HepG2 (cell line): Measurements from ENCODE around the gene RP2. TPM values are rescaled to one million over a fixed set of nuclear protein-coding genes. Genes with fewer than 3 reads are reported as not detected.

Experiments used
- CHD2 ChIP-seq: IDR thresholded peaks from 2 replicates; pipeline ENCODE4 v1.6.1; 2011; ENCODE audit warnings: low read depth, low read length, improper control_type of control experiment
- DNMT1 ChIP-seq: sonication (generic); formaldehyde crosslinking; IDR thresholded peaks from 2 replicates; pipeline ENCODE4 v1.5.1; 2020; ENCODE audit warnings: mild to moderate bottlenecking, missing genetic modification reagents
- HES4 ChIP-seq: sonication (generic); formaldehyde crosslinking; IDR thresholded peaks from 2 replicates; pipeline ENCODE4 v1.9.0; 2021; ENCODE audit warnings: mild to moderate bottlenecking, missing genetic modification reagents, borderline replicate concordance
- MATR3 ChIP-seq: sonication (generic); formaldehyde crosslinking; IDR thresholded peaks from 2 replicates; pipeline ENCODE4 v1.4.0; 2020; ENCODE audit warnings: missing genetic modification reagents
- MED1 ChIP-seq: sonication (generic); formaldehyde crosslinking; IDR thresholded peaks from 2 replicates; pipeline ENCODE4 v1.4.0; 2020; ENCODE audit warnings: missing genetic modification reagents
- RARA ChIP-seq: IDR thresholded peaks from 2 replicates; pipeline ENCODE4 v1.6.1; 2016; ENCODE audit warnings: missing genetic modification reagents, missing compliant biosample characterization
- SIX4 ChIP-seq: sonication (generic); formaldehyde crosslinking; IDR thresholded peaks from 2 replicates; pipeline ENCODE4 v1.4.0; 2020; ENCODE audit warnings: missing genetic modification reagents
- SP5 ChIP-seq: IDR thresholded peaks from 2 replicates; pipeline ENCODE4 v1.6.1; 2016; ENCODE audit warnings: low read depth, borderline replicate concordance
- TOE1 ChIP-seq: sonication (generic); formaldehyde crosslinking; IDR thresholded peaks from 2 replicates; pipeline ENCODE4 v1.4.0; 2020; ENCODE audit warnings: mild to moderate bottlenecking, missing genetic modification reagents
- ZEB1 ChIP-seq: IDR thresholded peaks from 2 replicates; pipeline ENCODE4 v1.6.1; 2012; ENCODE audit warnings: mild to moderate bottlenecking, low read depth, inconsistent platforms; ENCODE audit not compliant: insufficient replicate concordance
- ZNF558 ChIP-seq: sonication (generic); formaldehyde crosslinking; IDR thresholded peaks from 2 replicates; pipeline ENCODE4 v1.9.0; 2022; ENCODE audit warnings: mild to moderate bottlenecking, missing genetic modification reagents, borderline replicate concordance
- ZNF598 ChIP-seq: sonication (generic); formaldehyde crosslinking; IDR thresholded peaks from 2 replicates; pipeline ENCODE4 v1.5.1; 2020; ENCODE audit warnings: mild to moderate bottlenecking, missing genetic modification reagents, borderline replicate concordance
- ZNF619 ChIP-seq: sonication (generic); formaldehyde crosslinking; IDR thresholded peaks from 2 replicates; pipeline ENCODE4 v1.4.0; 2020; ENCODE audit warnings: mild to moderate bottlenecking, missing genetic modification reagents
- ZNF678 ChIP-seq: sonication (generic); formaldehyde crosslinking; IDR thresholded peaks from 2 replicates; pipeline ENCODE4 v1.4.0; 2020; ENCODE audit warnings: mild to moderate bottlenecking, missing genetic modification reagents
- ZNF720 ChIP-seq: sonication (generic); formaldehyde crosslinking; IDR thresholded peaks from 2 replicates; pipeline ENCODE4 v1.4.0; 2020; ENCODE audit warnings: missing genetic modification reagents
- ZNF781 ChIP-seq: sonication (generic); formaldehyde crosslinking; IDR thresholded peaks from 2 replicates; pipeline ENCODE4 v1.5.1; 2020; ENCODE audit warnings: borderline replicate concordance, mild to moderate bottlenecking, missing genetic modification reagents; ENCODE audit errors: not compliant biosample characterization
- polyA plus RNA-seq, 8 experiments: library from polyadenylated mRNA; depleted of rRNA in 3 of 8; stranded (reverse) in 7 of 8; unstranded in 1 of 8; fragments of >200 nt; fragmentation: Illumina TruSeq in 4 of 8; extraction: Trizol in 4 of 8; gene quantifications; 2 replicates each; pipeline versions ENCODE4 v1.2.1 to v1.2.3, GENCODE V29; 2011 to 2016; ENCODE audit warnings: low read depth in 4 of 8, missing spikeins in 1 of 8, mixed read lengths in 1 of 8; ENCODE audit not compliant: insufficient read depth in 1 of 8
- total RNA-seq, 5 experiments: library from RNA; depleted of rRNA; stranded (reverse); fragments of >200 nt; fragmentation: Illumina TruSeq; extraction: Trizol; gene quantifications; 2 replicates each; pipeline ENCODE4 v1.2.3, GENCODE V29; 2016; ENCODE audit warnings: low read depth in 1 of 5
- TF ChIP-seq, protein P1 (sequence below): sonication (generic); formaldehyde crosslinking; IDR thresholded peaks from 2 replicates; pipeline ENCODE4 v1.5.1; 2020; ENCODE audit warnings: missing genetic modification reagents, mild to moderate bottlenecking, borderline replicate concordance
- TF ChIP-seq, protein P2 (sequence below): sonication (generic); formaldehyde crosslinking; IDR thresholded peaks from 2 replicates; pipeline ENCODE4 v1.5.0; 2020; ENCODE audit warnings: mild to moderate bottlenecking, missing genetic modification reagents
- TF ChIP-seq, protein P3 (sequence below): sonication (generic); formaldehyde crosslinking; IDR thresholded peaks from 2 replicates; pipeline ENCODE4 v1.5.1; 2020; ENCODE audit warnings: mild to moderate bottlenecking, moderate library complexity, missing genetic modification reagents
- TF ChIP-seq, protein P4 (sequence below): sonication (generic); formaldehyde crosslinking; IDR thresholded peaks from 2 replicates; pipeline ENCODE4 v1.4.0; 2020; ENCODE audit warnings: missing genetic modification reagents, borderline replicate concordance
- TF ChIP-seq, protein P5 (sequence below): IDR thresholded peaks from 2 replicates; pipeline ENCODE4 v1.6.1; 2016; ENCODE audit warnings: low read depth

RP2 gene
- total and polyA plus RNA-seq, 2 of the 13 experiments (the other 11 are each of a cell fraction or from before 2014, with no cell fraction given), result 5.0 to 9.9 TPM

DNA sequence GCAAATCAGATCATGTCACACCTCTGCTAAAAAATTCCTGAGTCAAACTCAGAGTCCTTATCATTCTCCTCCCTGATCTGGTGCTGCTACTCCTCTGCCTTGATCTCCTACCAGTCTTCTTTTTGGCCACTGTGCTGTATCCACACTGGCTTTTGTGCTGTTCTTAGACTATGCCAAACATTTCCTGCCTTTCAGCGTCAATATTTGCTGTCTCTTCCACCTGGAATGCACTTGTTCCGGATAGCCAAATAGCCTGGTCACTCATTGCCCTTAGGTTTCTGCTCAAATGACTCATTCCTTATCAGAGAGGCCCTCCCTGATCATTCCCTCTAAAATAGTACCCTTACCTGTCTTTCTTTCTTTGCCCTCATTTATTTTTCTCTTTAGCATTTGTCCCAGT is 24.4 kb upstream of the RP2 start (continued):
- TF ChIP-seq ZEB1 (no peak), RARA (CRISPR knock-in tag) (peak; percentile 67), TOE1 (CRISPR knock-in tag) (no peak), ZNF678 (CRISPR knock-in tag) (no peak), ZNF781 (CRISPR knock-in tag) (no peak), HES4 (CRISPR knock-in tag) (no peak), SP5 (CRISPR knock-in tag) (peak; percentile 40; the same call in 1 of the 2 replicates), ZNF720 (CRISPR knock-in tag) (no peak), ZNF558 (CRISPR knock-in tag) (no peak), MED1 (CRISPR knock-in tag) (peak; percentile 61), SIX4 (CRISPR knock-in tag) (no peak), ZNF619 (CRISPR knock-in tag) (no peak), DNMT1 (CRISPR knock-in tag) (no peak), ZNF598 (CRISPR knock-in tag) (no peak), CHD2 (no peak), MATR3 (no peak)
- TF ChIP-seq, protein P1, sequence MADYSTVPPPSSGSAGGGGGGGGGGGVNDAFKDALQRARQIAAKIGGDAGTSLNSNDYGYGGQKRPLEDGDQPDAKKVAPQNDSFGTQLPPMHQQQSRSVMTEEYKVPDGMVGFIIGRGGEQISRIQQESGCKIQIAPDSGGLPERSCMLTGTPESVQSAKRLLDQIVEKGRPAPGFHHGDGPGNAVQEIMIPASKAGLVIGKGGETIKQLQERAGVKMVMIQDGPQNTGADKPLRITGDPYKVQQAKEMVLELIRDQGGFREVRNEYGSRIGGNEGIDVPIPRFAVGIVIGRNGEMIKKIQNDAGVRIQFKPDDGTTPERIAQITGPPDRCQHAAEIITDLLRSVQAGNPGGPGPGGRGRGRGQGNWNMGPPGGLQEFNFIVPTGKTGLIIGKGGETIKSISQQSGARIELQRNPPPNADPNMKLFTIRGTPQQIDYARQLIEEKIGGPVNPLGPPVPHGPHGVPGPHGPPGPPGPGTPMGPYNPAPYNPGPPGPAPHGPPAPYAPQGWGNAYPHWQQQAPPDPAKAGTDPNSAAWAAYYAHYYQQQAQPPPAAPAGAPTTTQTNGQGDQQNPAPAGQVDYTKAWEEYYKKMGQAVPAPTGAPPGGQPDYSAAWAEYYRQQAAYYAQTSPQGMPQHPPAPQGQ (CRISPR knock-in tag), result no peak
- TF ChIP-seq, protein P2, sequence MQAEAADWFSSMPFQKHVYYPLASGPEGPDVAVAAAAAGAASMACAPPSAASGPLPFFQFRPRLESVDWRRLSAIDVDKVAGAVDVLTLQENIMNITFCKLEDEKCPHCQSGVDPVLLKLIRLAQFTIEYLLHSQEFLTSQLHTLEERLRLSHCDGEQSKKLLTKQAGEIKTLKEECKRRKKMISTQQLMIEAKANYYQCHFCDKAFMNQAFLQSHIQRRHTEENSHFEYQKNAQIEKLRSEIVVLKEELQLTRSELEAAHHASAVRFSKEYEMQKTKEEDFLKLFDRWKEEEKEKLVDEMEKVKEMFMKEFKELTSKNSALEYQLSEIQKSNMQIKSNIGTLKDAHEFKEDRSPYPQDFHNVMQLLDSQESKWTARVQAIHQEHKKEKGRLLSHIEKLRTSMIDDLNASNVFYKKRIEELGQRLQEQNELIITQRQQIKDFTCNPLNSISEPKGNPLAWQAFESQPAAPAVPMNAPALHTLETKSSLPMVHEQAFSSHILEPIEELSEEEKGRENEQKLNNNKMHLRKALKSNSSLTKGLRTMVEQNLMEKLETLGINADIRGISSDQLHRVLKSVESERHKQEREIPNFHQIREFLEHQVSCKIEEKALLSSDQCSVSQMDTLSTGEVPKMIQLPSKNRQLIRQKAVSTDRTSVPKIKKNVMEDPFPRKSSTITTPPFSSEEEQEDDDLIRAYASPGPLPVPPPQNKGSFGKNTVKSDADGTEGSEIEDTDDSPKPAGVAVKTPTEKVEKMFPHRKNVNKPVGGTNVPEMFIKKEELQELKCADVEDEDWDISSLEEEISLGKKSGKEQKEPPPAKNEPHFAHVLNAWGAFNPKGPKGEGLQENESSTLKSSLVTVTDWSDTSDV, result no peak
- TF ChIP-seq, protein P3, sequence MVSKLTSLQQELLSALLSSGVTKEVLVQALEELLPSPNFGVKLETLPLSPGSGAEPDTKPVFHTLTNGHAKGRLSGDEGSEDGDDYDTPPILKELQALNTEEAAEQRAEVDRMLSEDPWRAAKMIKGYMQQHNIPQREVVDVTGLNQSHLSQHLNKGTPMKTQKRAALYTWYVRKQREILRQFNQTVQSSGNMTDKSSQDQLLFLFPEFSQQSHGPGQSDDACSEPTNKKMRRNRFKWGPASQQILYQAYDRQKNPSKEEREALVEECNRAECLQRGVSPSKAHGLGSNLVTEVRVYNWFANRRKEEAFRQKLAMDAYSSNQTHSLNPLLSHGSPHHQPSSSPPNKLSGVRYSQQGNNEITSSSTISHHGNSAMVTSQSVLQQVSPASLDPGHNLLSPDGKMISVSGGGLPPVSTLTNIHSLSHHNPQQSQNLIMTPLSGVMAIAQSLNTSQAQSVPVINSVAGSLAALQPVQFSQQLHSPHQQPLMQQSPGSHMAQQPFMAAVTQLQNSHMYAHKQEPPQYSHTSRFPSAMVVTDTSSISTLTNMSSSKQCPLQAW (CRISPR knock-in tag), result peak; percentile 51; the same call in 1 of the 2 replicates
- TF ChIP-seq, protein P4, sequence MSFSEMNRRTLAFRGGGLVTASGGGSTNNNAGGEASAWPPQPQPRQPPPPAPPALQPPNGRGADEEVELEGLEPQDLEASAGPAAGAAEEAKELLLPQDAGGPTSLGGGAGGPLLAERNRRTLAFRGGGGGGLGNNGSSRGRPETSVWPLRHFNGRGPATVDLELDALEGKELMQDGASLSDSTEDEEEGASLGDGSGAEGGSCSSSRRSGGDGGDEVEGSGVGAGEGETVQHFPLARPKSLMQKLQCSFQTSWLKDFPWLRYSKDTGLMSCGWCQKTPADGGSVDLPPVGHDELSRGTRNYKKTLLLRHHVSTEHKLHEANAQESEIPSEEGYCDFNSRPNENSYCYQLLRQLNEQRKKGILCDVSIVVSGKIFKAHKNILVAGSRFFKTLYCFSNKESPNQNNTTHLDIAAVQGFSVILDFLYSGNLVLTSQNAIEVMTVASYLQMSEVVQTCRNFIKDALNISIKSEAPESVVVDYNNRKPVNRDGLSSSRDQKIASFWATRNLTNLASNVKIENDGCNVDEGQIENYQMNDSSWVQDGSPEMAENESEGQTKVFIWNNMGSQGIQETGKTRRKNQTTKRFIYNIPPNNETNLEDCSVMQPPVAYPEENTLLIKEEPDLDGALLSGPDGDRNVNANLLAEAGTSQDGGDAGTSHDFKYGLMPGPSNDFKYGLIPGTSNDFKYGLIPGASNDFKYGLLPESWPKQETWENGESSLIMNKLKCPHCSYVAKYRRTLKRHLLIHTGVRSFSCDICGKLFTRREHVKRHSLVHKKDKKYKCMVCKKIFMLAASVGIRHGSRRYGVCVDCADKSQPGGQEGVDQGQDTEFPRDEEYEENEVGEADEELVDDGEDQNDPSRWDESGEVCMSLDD (CRISPR knock-in tag), result no peak
- TF ChIP-seq, protein P5, sequence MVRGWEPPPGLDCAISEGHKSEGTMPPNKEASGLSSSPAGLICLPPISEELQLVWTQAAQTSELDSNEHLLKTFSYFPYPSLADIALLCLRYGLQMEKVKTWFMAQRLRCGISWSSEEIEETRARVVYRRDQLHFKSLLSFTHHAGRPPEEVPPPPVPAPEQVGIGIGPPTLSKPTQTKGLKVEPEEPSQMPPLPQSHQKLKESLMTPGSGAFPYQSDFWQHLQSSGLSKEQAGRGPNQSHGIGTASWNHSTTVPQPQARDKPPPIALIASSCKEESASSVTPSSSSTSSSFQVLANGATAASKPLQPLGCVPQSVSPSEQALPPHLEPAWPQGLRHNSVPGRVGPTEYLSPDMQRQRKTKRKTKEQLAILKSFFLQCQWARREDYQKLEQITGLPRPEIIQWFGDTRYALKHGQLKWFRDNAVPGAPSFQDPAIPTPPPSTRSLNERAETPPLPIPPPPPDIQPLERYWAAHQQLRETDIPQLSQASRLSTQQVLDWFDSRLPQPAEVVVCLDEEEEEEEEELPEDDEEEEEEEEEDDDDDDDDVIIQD (CRISPR knock-in tag), result no peak
